ENCODE results near the gene HRCT1. TPM values are rescaled to one million over a fixed set of nuclear protein-coding genes. Genes with fewer than 3 reads are reported as not detected.

HRCT1 gene
- total RNA-seq, 1 donor from 2014 or later: 2.1 TPM

DNA sequence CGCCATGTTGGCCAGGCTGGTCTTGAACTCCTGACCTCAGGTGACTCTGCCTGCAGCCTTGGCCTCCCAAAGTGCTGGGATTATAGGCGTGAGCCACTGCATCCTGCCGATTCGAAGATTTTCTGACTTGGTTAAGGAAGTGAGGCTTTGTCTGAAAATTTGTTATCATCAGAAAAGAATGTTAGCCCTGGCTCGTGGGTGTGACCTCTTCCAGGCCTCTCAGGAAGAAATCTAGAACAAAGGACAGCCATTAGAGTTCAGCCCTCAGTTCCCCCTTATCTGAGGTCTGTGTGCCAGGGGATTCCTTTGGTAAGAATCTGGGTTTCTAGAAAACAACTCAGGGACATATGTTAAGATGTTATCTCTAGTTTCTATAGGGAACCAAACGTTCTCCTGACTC lies 45.7 kb downstream of the HRCT1 start:
- Histone ChIP-seq H3K4me1 (ENCODE audit: control insufficient read depth in 3 of 3, insufficient read depth in 3 of 3, low read length in 3 of 3) (peaks cover 0 to 7% (median 5%) of the 10 kb centered on the region in 3 donors), H3K4me3 (ENCODE audit: low read length in 3 of 3) (no peak overlapping the region), H3K27ac (ENCODE audit: low read depth, low read length) (no peak overlapping the region), H3K36me3 (ENCODE audit: control insufficient read depth in 3 of 3, insufficient read depth in 3 of 3, low read length in 3 of 3) (no peaks in the 10 kb centered on the region), H3K9me3 (ENCODE audit: control insufficient read depth in 3 of 3, low read length in 3 of 3) (no peaks in the 10 kb centered on the region), H3K27me3 (ENCODE audit: control insufficient read depth in 3 of 3, insufficient read depth in 3 of 3, low read length in 3 of 3) (peaks cover 0 to 2% (median 0%) of the 10 kb centered on the region in 3 donors), H3K9ac (ENCODE audit: low read depth in 1 of 3, low read length in 3 of 3) (no peak overlapping the region)

DNA sequence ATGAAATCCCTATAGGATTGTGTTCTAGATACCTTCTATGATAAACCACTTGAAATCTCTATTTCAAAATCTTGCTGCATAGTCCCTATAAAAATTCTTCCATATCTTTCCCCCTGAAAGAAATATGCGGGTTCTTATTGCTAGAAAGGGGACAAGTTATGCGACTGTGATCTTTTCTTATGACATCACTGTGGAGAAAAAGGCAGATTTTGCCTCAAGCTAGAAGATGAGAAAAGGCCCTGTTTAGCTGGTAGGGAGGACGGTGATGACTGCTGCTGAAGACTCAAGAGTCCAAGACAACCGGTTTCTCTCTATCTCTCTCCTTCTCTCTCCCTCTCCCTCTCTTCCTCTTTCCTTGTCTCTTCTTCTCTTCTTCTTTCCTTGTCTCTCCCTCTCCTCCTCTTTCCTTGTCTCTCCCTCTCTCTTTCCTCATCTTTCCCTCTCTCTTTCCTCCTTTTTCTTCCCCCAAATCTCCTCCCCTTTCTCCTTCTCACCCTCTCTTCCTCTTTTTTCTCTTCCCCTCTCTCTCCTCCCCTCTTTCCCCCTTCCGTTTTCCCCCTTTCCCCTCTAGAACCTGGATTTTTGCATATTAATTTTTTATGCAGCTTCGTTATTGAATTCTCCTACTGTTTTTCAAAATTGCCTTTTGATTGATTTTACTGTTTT lies 46.7 kb downstream of the HRCT1 start:
- H3K4me3 ChIP-seq (ENCODE audit: low read length in 3 of 3): no peak overlapping the region
- H3K27ac ChIP-seq (ENCODE audit: low read depth, low read length): no peak overlapping the region
- H3K9ac ChIP-seq (ENCODE audit: low read depth in 1 of 3, low read length in 3 of 3): no peak overlapping the region
- no peaks in the 10 kb centered on the region for H3K36me3 ChIP-seq (ENCODE audit: control insufficient read depth in 3 of 3, insufficient read depth in 3 of 3, low read length in 3 of 3)
- no peaks in the 10 kb centered on the region for H3K9me3 ChIP-seq (ENCODE audit: control insufficient read depth in 3 of 3, low read length in 3 of 3)
- peaks cover 0 to 3% (median 2%) of the 10 kb centered on the region in 3 donors for H3K27me3 ChIP-seq (ENCODE audit: control insufficient read depth in 3 of 3, insufficient read depth in 3 of 3, low read length in 3 of 3)
- H3K4me1 ChIP-seq (ENCODE audit: control insufficient read depth in 3 of 3, insufficient read depth in 3 of 3, low read length in 3 of 3): peaks cover 0 to 7% (median 5%) of the 10 kb centered on the region in 3 donors

DNA sequence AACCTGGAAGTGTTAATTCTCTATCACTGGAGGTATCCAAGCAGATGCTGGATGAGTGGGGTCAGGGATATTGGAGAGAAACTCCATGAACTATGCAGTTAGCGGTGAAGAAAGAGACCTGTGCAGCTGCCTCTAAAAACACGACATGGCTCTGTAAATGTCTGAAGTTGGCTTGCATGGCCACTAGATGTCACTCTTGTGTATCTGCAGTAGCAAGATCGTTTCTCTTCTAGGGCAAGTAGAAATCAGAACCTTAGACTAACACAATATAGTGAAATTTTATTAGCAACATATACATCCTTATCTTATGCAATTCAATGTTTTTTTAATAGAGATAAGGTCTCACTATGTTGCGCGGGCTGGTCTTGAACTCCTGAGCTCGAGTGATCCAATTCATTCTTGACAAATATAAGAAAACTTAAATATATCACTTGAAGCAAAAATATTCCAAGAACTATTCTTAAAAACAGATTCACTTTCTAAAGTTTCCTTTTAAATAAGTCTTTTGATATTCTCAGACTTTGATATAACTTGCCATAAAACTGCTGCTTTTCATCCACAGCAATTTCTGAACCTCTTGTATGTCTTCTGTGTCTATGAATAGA lies 49.0 kb downstream of the HRCT1 start:
- H3K27ac ChIP-seq (ENCODE audit: low read depth, low read length): no peak overlapping the region

DNA sequence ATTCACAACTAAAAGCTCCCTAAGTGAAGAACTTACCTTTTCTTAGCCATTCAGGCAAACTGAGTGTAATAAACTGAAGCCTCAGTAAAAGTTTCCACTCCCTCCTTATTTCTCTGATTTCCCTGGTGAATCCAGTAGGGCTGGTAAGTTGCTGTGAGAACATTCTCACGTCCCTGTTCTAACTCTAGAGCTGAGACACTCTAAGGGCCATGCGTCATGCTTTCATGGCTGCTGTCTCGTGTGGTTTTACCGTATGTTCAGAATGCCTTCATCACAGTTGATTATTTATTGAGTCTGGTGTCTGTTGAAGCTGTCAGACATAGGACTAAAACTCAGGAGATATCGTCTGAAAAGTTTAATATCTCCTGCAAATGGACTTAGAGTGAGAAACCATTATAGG lies 50.6 kb downstream of the HRCT1 start:
- no peaks in the 10 kb centered on the region for H3K36me3 ChIP-seq (ENCODE audit: control insufficient read depth in 3 of 3, insufficient read depth in 3 of 3, low read length in 3 of 3)
- no peak overlapping the region for H3K9ac ChIP-seq (ENCODE audit: low read depth in 1 of 3, low read length in 3 of 3)
- no peak overlapping the region for H3K27ac ChIP-seq (ENCODE audit: low read depth, low read length)
- H3K4me3 ChIP-seq (ENCODE audit: low read length in 3 of 3): no peak overlapping the region
- H3K27me3 ChIP-seq (ENCODE audit: control insufficient read depth in 3 of 3, insufficient read depth in 3 of 3, low read length in 3 of 3): peaks cover 0 to 10% (median 2%) of the 10 kb centered on the region in 3 donors
- peaks cover 0 to 2% (median 0%) of the 10 kb centered on the region in 3 donors for H3K4me1 ChIP-seq (ENCODE audit: control insufficient read depth in 3 of 3, insufficient read depth in 3 of 3, low read length in 3 of 3)
- no peaks in the 10 kb centered on the region for H3K9me3 ChIP-seq (ENCODE audit: control insufficient read depth in 3 of 3, low read length in 3 of 3)

More for the DNA sequence above, 49.0 kb downstream of the HRCT1 start:
- Histone ChIP-seq H3K4me3 (ENCODE audit: low read length in 3 of 3) (no peak overlapping the region), H3K9ac (ENCODE audit: low read depth in 1 of 3, low read length in 3 of 3) (no peak overlapping the region), H3K9me3 (ENCODE audit: control insufficient read depth in 3 of 3, low read length in 3 of 3) (no peaks in the 10 kb centered on the region), H3K4me1 (ENCODE audit: control insufficient read depth in 3 of 3, insufficient read depth in 3 of 3, low read length in 3 of 3) (peaks cover 0 to 2% (median 0%) of the 10 kb centered on the region in 3 donors), H3K36me3 (ENCODE audit: control insufficient read depth in 3 of 3, insufficient read depth in 3 of 3, low read length in 3 of 3) (no peaks in the 10 kb centered on the region), H3K27me3 (ENCODE audit: control insufficient read depth in 3 of 3, insufficient read depth in 3 of 3, low read length in 3 of 3) (peaks cover 0 to 7% (median 2%) of the 10 kb centered on the region in 3 donors)

Other genes with a start within 250 kb of the HRCT1 start
- gene RMRP, start 248.2 kb upstream of the HRCT1 start, total RNA-seq: 118,473 TPM
- gene CCDC107, start 247.9 kb upstream of the HRCT1 start, total RNA-seq: 11.0 TPM
- gene ARHGEF39, start 241.0 kb upstream of the HRCT1 start, total RNA-seq: 0.52 TPM
- gene CA9, start 232.3 kb upstream of the HRCT1 start, total RNA-seq: under 0.01 TPM
- gene TPM2, start 216.3 kb upstream of the HRCT1 start, total RNA-seq: 4,180 TPM
- 90.8 TPM for gene TLN1, start 174.0 kb upstream of the HRCT1 start, total RNA-seq
- gene CREB3, start 173.5 kb upstream of the HRCT1 start, total RNA-seq: 20.9 TPM
- 31.3 TPM for gene GBA2, start 157.0 kb upstream of the HRCT1 start, total RNA-seq
- 7.8 TPM for gene RGP1, start 156.9 kb upstream of the HRCT1 start, total RNA-seq
- gene MSMP, start 151.9 kb upstream of the HRCT1 start, total RNA-seq: not detected
- gene NPR2, start 114.6 kb upstream of the HRCT1 start, total RNA-seq: 7.3 TPM
- gene SPAG8, start 93.9 kb upstream of the HRCT1 start, total RNA-seq: 0.52 TPM
- gene HINT2, start 91.2 kb upstream of the HRCT1 start, total RNA-seq: 25.1 TPM
- not detected for gene FAM221B, start 77.5 kb upstream of the HRCT1 start, total RNA-seq
- 2.6 TPM for gene TMEM8B, start 77.0 kb upstream of the HRCT1 start, total RNA-seq
- gene OR13J1, start 35.8 kb upstream of the HRCT1 start, total RNA-seq: not detected
- 1.0 TPM for gene SPAAR, start 3.3 kb downstream of the HRCT1 start, total RNA-seq
- gene OR2S2, start 52.0 kb downstream of the HRCT1 start, total RNA-seq: not detected
- 14.6 TPM for gene RECK, start 130.7 kb downstream of the HRCT1 start, total RNA-seq
- gene GLIPR2, start 230.5 kb downstream of the HRCT1 start, total RNA-seq: 69.4 TPM